ENCODE measurements around the gene PLA2G2A.
"Not testable (repeated sequence)": the region's sequence is repeated elsewhere in the genome, so short reads cannot be mapped to it uniquely, and the experiment has no call there.

The PLA2G2A gene

DNA sequence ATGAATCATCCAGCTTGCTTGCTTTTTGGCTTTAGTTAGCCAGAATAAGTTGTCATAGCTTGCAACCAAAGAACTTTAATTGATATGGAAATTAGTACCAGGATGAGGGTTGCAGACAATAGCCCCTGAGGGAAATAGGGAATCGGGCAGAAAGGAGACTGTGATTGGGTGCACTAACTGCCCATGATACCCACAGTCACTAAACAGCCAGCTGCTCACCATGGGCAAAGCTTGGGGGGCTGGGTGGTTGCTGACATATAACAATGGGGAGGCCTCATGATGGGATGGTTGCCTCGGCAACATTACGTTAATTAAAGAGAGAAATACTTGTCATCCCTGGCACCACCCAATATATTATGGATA is 38.2 kb downstream of the PLA2G2A start:
- no peaks in the 10 kb centered on the region for H3K36me3 ChIP-seq (ENCODE audit: control insufficient read depth, insufficient read depth, low read length)
- no peak overlapping the region for H3K9ac ChIP-seq (ENCODE audit: low read length)
- no peak overlapping the region for H3K4me3 ChIP-seq (ENCODE audit: low read length)
- no peaks in the 10 kb centered on the region for H3K27me3 ChIP-seq (ENCODE audit: control insufficient read depth, insufficient read depth, low read length)
- H3K27ac ChIP-seq (ENCODE audit: low read depth, low read length): no peak overlapping the region
- no peaks in the 10 kb centered on the region for H3K4me1 ChIP-seq (ENCODE audit: control insufficient read depth, insufficient read depth, low read length)

DNA sequence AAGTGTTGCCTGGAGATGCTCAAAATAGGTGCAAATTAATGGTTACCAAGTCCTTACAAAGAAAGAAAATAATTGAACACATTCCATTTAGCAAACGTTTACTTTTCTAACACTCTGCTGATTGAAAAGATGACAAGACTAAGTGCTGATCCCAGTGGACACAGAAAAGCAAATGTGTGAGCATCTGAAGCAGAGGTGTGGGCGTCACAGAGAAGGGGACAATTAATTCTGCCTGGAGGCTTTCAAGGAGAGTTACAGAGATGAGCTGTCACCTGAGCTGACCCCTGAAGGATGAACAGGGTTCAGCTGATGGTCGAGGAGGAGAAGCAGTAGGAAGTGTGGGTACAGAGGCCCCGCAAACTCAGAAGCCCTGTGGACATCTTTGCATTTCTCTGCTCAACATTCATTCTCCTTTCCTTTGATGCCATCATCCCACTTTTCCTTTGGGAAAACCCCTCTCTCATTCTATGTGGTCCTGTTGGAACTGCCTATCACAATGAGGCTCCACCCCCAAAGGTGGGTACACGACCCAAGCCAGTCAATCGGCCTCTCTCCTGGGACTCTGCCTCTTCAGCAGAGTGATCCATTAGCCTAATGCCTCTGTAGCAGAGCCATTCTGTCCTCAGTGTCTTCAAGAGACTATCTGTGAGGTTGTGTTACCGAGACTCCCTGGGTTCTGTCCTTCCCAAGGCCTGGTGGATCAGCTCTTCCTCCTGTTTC is 38.8 kb downstream of the PLA2G2A start:
- no peak overlapping the region for H3K27ac ChIP-seq (ENCODE audit: low read depth, low read length)
- no peaks in the 10 kb centered on the region for H3K27me3 ChIP-seq (ENCODE audit: control insufficient read depth, insufficient read depth, low read length)
- H3K4me1 ChIP-seq (ENCODE audit: control insufficient read depth, insufficient read depth, low read length): no peaks in the 10 kb centered on the region
- H3K4me3 ChIP-seq (ENCODE audit: low read length): no peak overlapping the region
- H3K9ac ChIP-seq (ENCODE audit: low read length): no peak overlapping the region
- H3K36me3 ChIP-seq (ENCODE audit: control insufficient read depth, insufficient read depth, low read length): no peaks in the 10 kb centered on the region

GRCh38 chr1:19938472-19938871 is 40.9 kb downstream of the PLA2G2A start:
- H3K27ac ChIP-seq (ENCODE audit: low read depth, low read length): no peak overlapping the region

GRCh38 chr1:19936061-19936750 is 43.2 kb downstream of the PLA2G2A start:
- Histone ChIP-seq H3K9ac (ENCODE audit: low read length) (no peak overlapping the region), H3K4me1 (ENCODE audit: control insufficient read depth, insufficient read depth, low read length) (no peaks in the 10 kb centered on the region), H3K27ac (ENCODE audit: low read depth, low read length) (no peak overlapping the region), H3K36me3 (ENCODE audit: control insufficient read depth, insufficient read depth, low read length) (no peaks in the 10 kb centered on the region), H3K4me3 (ENCODE audit: low read length) (no peak overlapping the region), H3K27me3 (ENCODE audit: control insufficient read depth, insufficient read depth, low read length) (no peaks in the 10 kb centered on the region)

More at GRCh38 chr1:19938472-19938871, 40.9 kb downstream of the PLA2G2A start:
- Histone ChIP-seq H3K9ac (ENCODE audit: low read length) (no peak overlapping the region), H3K4me1 (ENCODE audit: control insufficient read depth, insufficient read depth, low read length) (no peaks in the 10 kb centered on the region), H3K36me3 (ENCODE audit: control insufficient read depth, insufficient read depth, low read length) (no peaks in the 10 kb centered on the region), H3K27me3 (ENCODE audit: control insufficient read depth, insufficient read depth, low read length) (no peaks in the 10 kb centered on the region), H3K4me3 (ENCODE audit: low read length) (no peak overlapping the region)

DNA sequence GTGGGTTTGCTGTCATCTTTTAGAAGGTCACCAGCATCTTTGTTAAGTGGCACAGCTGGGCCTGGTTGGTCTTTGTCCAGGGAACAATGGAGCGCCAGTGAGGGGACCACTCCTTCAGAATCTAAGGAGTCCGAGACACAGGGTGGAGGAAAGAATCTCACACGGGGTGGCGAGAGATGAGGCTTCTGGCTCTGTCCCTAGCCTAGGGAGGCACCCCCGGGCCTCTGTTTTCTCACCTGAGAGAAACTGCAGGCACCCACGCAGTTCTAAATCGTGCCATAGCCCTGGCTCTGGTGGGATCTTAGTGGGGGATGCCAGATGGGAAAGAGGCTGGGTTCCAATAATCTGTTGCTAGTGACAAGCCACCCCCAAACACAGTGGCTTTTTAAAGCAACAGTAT is 45.1 kb downstream of the PLA2G2A start:
- no peak overlapping the region for H3K4me3 ChIP-seq (ENCODE audit: low read length)
- H3K9ac ChIP-seq (ENCODE audit: low read length): no peak overlapping the region
- H3K4me1 ChIP-seq (ENCODE audit: control insufficient read depth, insufficient read depth, low read length): no peaks in the 10 kb centered on the region
- no peaks in the 10 kb centered on the region for H3K27me3 ChIP-seq (ENCODE audit: control insufficient read depth, insufficient read depth, low read length)
- H3K27ac ChIP-seq (ENCODE audit: low read depth, low read length): no peak overlapping the region
- H3K36me3 ChIP-seq (ENCODE audit: control insufficient read depth, insufficient read depth, low read length): no peaks in the 10 kb centered on the region

DNA sequence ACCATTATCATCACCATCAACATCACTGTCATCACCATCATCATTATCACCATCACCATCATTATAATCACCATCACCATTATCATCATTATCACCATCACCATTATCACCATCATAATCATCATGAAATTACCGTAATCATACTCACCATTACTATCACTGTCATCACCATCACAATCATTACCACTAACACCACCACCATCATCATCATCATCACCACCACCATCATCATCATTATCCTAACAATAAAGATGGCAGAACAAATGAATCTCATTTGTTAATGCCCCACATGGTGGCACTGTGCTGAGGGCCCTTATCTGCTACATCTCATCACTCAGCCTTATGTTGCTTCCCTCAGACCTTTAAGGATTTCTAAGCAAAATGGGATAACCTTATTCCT is 46.6 kb downstream of the PLA2G2A start:
- Histone ChIP-seq H3K9ac (ENCODE audit: low read length) (no peak overlapping the region), H3K4me3 (ENCODE audit: low read length) (no peak overlapping the region), H3K27ac (ENCODE audit: low read depth, low read length) (no peak overlapping the region), H3K27me3 (ENCODE audit: control insufficient read depth, insufficient read depth, low read length) (no peaks in the 10 kb centered on the region), H3K4me1 (ENCODE audit: control insufficient read depth, insufficient read depth, low read length) (no peaks in the 10 kb centered on the region), H3K36me3 (ENCODE audit: control insufficient read depth, insufficient read depth, low read length) (no peaks in the 10 kb centered on the region)

DNA sequence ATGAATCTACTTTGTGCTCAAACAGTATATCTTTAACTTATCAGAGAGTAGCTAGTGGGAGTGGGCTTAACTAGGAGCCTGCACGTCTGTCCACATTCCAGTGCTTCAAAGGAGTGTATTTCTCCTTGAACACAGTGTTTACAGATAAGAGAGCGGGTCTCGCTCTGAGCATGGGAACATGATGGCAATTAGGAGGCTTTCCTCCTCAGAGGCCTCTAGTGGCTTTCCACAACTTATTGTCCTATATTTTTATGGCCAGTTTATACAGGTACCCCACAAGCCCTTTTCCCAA is 52.3 kb downstream of the PLA2G2A start:
- not testable (repeated sequence) for H3K36me3 ChIP-seq (ENCODE audit: control insufficient read depth, insufficient read depth, low read length); H3K4me3 ChIP-seq (ENCODE audit: low read length); H3K4me1 ChIP-seq (ENCODE audit: control insufficient read depth, insufficient read depth, low read length); H3K9ac ChIP-seq (ENCODE audit: low read length); H3K27me3 ChIP-seq (ENCODE audit: control insufficient read depth, insufficient read depth, low read length); H3K27ac ChIP-seq (ENCODE audit: low read depth, low read length)

GRCh38 chr1:19926296-19927129 is 52.9 kb downstream of the PLA2G2A start:
- no peak overlapping the region for H3K27ac ChIP-seq (ENCODE audit: low read depth, low read length)
- no peaks in the 10 kb centered on the region for H3K27me3 ChIP-seq (ENCODE audit: control insufficient read depth, insufficient read depth, low read length)
- H3K4me3 ChIP-seq (ENCODE audit: low read length): no peak overlapping the region
- H3K36me3 ChIP-seq (ENCODE audit: control insufficient read depth, insufficient read depth, low read length): no peaks in the 10 kb centered on the region
- no peaks in the 10 kb centered on the region for H3K4me1 ChIP-seq (ENCODE audit: control insufficient read depth, insufficient read depth, low read length)
- H3K9ac ChIP-seq (ENCODE audit: low read length): no peak overlapping the region

Data from rectal smooth muscle tissue (tissue), 1 donor.